NCI-H524 treated with DMSO at 0.1 percent for 48 hours (cell line): ENCODE measurements around the gene CLMN.
A peak's percentile ranks its signal among the peaks of the same experiment; 100 is the strongest.
"Not testable (repeated sequence)": the region's sequence is repeated elsewhere in the genome, so short reads cannot be mapped to it uniquely, and the experiment has no call there.

Source experiments
- DNase-seq: peaks from one replicate; lab custom pipeline; 2025; lab: John Stamatoyannopoulos, UW

The CLMN gene

GRCh38 chr14:95195031-95195430 lies 124.7 kb downstream of the CLMN start:
- DNase-seq = peak; percentile 51

GRCh38 chr14:95193081-95193480 lies 126.6 kb downstream of the CLMN start:
- DNase-seq = no peak

- DNase-seq = peak; percentile 98
Observed at GRCh38 chr14:95192311-95192710, 127.4 kb downstream of the CLMN start.

GRCh38 chr14:95191445-95192199 lies 128.1 kb downstream of the CLMN start:
- DNase-seq = no peak

- no peak for DNase-seq
Observed at GRCh38 chr14:95190857-95191256, 128.9 kb downstream of the CLMN start.

- no peak for DNase-seq
Observed at GRCh38 chr14:95190346-95190840, 129.3 kb downstream of the CLMN start.

- peak; percentile 77 for DNase-seq
Observed at GRCh38 chr14:95189367-95190132, 130.2 kb downstream of the CLMN start.

- no peak for DNase-seq
Observed at GRCh38 chr14:95188380-95188779, 131.3 kb downstream of the CLMN start.

- DNase-seq = no peak
Observed at GRCh38 chr14:95185767-95186392, 133.8 kb downstream of the CLMN start.

GRCh38 chr14:95185033-95185766 lies 134.5 kb downstream of the CLMN start:
- no peak for DNase-seq

GRCh38 chr14:95184413-95184790 lies 135.3 kb downstream of the CLMN start:
- DNase-seq = no peak

- DNase-seq = no peak
Observed at GRCh38 chr14:95183532-95184412, 135.9 kb downstream of the CLMN start.

GRCh38 chr14:95183082-95183481 lies 136.6 kb downstream of the CLMN start:
- no peak for DNase-seq

- DNase-seq = no peak
Observed at GRCh38 chr14:95182379-95182778, 137.3 kb downstream of the CLMN start.

- DNase-seq = no peak
Observed at GRCh38 chr14:95180966-95181741, 138.6 kb downstream of the CLMN start.

GRCh38 chr14:95175670-95176069 lies 144.0 kb downstream of the CLMN start:
- not testable (repeated sequence) for DNase-seq

GRCh38 chr14:95174184-95174792 lies 145.4 kb downstream of the CLMN start:
- no peak for DNase-seq

GRCh38 chr14:95173518-95173917 lies 146.2 kb downstream of the CLMN start:
- no peak for DNase-seq

- DNase-seq = no peak
Observed at GRCh38 chr14:95167177-95167576, 152.5 kb downstream of the CLMN start.

- no peak for DNase-seq
Observed at GRCh38 chr14:95165517-95165916, 154.2 kb downstream of the CLMN start.
